Stimulated activated CD4-positive, alpha-beta T cell treated with anti-CD3 and anti-CD28 coated beads, Interleukin-12 subunit alpha, Interleukin-12 subunit beta, amount 100 ng/mL, for 24 hours (primary cell): ENCODE measurements around the gene GAS2L1.

Source experiments
- DNase-seq, 2 experiments: peaks; one replicate each; pipeline ENCODE4 v3.0.0-alpha.2; 2020; ENCODE audit warnings: low read depth in 2 of 2

GAS2L1 gene

DNA sequence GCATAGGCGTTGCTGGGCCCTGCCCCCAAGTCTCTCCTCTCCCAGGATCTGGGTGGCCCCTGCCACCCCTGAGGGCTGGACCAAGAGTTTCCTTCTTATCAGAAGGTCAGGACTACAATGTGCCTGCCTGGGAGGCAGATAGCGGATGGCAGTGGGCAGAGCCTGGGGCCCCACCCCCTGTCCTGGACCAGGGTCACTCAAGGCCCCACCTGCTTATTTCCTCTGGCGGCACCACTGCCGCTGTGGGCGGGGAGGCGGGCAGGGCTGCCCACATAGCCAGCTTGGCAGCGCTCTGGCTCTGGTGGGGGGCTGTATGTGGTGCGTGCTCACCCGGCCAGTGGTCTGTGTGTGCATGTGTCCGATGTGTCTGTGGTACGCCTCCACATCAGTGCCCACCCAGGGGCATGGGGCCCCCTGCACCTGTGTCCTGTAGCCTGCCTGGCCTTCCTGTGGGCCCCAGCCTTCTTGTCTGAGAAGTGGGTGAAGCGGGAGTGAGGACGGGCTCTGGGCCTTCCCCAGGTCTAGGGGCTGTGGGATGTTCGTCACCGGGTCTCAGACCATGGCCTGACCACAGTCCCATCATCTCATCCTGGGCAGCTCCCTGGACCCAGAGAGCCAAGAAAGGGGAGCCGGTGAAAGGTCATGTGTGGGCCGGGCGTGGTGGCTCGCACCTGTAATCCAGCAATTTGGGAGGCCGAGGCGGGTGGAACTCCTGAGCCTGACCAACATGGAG lies 3.0 kb downstream of the GAS2L1 start:
- DNase-seq = no peak

DNA sequence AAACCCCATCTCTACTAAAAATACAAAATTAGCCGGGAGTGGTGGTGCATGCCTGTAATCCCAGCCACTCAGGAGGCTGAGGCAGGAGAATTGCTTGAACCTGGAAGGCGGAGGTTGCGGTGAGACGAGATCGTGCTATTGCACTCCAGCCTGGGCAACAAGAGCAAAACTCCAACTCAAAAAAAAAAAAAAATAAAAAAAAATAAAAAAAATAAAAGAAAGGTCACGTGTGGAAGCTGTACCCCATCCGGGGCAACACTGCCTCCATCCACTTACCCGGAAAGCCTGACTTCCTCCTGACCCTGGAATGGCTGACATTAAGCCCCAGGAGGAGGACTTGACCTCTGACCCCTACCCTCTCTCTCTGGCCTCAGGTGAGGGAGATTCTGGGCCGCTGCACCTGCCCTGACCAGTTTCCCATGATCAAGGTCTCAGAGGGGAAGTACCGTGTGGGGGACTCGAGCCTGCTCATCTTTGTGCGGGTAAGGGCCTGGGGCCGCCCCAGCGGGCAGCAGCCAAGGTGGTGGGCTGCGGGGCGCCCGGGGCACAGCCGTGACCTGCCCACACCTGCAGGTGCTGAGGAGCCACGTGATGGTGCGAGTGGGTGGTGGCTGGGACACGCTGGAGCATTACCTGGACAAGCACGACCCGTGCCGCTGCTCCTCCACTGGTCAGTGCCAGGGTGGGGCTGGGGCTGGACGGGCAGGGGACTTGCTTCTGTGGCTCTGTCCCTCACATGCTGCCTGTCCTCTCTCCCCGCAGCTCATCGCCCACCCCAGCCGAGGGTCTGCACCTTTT lies 3.8 kb downstream of the GAS2L1 start:
- DNase-seq = no peak

DNA sequence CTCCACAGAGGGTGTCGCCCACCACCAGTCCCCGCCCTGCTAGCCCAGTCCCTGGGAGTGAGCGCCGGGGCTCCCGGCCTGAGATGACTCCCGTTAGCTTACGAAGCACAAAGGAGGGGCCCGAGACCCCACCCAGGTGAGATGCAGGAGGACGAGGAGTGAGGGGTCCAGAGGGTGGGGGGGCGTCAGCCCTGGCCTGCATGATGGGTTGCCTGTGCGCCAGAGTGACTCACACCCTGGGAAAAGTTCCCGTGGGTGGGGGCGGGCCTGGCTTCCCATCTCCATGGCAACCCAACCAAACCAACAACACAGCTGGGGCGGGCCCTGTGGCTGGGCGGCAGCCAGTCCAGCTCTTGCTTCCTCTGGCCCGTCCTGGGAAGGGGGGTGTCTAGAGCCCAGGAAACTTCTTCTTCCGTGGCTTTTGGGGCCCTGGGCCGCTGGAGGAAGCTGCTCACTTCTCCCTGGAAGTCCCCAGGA lies 4.5 kb downstream of the GAS2L1 start:
- DNase-seq = peak; percentile 31 to 70

- no peak for DNase-seq
Measured at GRCh38 chr22:29311464-29312217, 5.2 kb downstream of the GAS2L1 start.

GRCh38 chr22:29312218-29313125 lies 6.0 kb downstream of the GAS2L1 start:
- DNase-seq = no peak

- no peak for DNase-seq
Measured at GRCh38 chr22:29313126-29313575, 6.7 kb downstream of the GAS2L1 start.

DNA sequence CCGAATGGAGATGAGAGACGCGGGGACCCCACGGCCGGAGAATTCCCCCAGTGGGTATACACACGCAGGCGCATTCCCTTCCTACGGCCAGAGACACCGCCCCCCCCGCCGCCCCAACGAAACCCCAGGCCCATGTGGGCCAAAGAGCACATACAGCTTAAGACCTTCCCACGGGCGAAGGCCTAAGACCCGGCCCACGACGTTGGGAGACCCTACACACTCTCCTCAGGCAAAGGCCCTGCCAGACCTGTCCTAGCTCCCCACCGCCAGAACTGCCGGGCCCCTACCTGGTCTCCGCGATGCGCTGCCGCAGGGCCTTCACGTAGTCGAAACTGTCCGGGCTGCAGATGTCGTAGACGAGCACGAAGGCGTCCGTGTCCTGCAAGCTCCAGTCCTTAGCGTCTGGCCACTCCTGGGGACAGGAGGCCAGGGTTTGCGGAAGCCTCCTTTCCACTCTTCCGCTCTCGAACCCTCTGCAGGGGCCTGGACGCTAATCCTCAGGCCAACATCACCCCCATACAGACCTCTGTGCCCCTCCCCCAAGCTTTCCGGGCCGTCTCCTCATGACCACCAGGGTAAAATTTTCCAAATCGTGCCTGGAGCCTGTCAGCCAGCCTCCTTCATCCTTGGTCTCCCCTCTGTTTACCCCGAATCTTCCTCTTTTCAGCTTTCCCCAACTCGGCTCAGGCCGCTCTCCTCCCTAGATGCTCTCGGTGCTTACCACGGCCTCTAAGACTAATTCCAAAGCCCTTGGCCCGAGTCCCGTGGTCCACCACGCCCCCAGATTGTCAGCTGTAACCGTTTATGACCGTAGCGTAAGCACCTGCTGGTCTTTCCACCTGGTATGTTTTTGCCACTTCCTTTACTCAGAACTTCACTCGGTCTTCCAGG lies 7.4 kb downstream of the GAS2L1 start:
- no peak for DNase-seq

GRCh38 chr22:29314537-29315285 lies 8.3 kb downstream of the GAS2L1 start:
- no peak for DNase-seq

DNA sequence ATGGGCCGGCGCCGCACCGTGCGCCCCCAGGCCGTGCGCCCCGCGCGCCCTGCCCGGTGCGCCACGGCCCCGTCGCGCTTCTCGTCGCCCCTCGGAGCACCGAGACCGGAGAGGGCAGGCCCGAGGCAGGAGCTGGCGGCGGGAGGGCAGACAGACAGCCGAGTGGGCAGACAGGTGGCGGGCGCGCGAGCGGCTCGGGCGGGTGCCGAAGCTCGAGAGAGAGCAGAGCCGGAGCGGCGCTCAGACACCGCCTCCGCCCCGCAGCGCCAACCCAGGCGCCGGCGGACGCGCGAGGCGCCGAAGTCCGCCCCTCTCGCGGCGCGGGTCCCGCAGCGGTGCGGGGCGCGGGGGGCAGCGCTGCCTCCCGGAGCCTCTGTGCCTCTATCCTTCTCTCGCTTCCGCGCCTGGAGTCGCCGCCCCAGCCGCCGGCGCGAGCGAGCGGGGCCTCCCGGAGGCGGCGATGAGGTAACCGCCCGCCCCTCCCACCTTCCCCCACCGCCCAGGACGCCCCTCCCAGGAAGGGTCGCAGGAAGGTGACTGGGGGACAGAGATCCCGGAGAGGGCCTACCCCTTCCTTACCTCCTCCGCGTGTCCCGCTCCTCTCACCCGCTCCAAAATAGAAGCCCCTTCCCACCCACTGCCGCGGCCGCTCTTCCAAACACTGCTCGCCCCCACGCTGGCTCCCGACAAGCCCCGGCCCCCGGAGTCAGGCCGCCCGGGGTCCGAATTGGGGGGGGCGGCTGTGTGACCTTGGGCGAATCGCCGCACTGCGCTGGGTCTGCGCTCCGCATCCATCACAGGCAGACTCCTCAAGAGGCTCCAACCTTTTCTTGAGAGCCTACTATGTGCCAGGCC lies 9.1 kb downstream of the GAS2L1 start, which contains the start of gene RASL10A:
RASL10A (minus strand) TSS at position 412 of the 855 bp plus-strand sequence. CDS start 451 bp downstream, outside the sequence.
- no peak for DNase-seq

DNA sequence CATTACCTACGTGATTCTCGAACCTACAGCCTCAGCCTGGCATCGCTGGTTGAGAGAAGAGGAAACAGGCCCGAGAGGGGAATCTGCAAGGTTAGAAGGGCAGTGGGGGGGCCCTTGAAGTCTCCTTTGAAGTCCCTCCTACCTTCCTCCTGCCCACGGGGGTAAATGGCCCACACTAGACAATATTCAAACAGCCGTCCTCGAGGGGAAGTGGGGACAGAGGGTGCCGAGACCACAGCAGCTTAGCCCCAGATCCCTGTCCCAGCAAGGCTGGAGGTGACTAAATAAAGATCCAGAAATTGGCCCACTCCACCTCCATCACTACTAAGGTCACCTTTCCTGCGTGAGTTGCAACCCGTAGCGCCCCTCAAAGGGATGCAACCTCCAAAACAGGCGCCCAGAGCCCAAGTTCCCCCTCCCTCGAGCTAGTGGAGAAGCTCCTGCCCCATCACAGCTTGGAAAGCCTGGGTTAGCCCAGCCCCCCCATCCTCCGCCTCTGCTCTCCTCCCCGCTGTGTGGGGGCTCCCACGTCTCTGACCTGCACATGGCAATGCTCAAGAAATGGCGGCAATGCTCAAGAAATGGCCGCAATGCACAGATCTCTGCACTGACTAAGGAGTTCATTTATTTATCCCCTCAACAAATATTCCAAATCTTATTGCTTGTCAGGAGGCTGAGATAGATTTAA lies 9.8 kb downstream of the GAS2L1 start:
- no peak for DNase-seq

GRCh38 chr22:29317827-29318454 lies 11.5 kb downstream of the GAS2L1 start:
- DNase-seq = no peak

- DNase-seq = no peak
Measured at GRCh38 chr22:29319072-29319471, 12.6 kb downstream of the GAS2L1 start.

DNA sequence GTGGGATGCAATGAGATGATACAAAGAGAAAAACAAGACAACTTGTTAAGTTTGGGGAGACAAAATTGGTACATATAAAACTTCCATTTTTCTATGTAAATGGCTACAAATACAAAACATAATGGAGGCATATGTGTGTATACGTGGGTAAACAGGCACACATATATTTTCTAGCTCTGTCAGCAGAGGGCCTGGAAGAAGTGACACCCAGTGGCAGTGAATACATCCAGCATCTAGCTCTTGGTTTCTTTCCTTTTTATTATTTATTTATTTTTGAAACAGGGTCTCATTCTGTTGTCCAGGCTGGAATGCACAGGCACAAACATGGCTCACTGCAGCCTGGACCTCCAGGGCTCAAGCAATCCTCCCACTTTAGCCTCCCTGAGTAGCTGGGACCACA lies 14.1 kb downstream of the GAS2L1 start:
- no peak for DNase-seq

- no peak for DNase-seq
Measured at GRCh38 chr22:29323641-29324040, 17.2 kb downstream of the GAS2L1 start.

- no peak for DNase-seq
Measured at GRCh38 chr22:29325356-29325755, 18.9 kb downstream of the GAS2L1 start.

DNA sequence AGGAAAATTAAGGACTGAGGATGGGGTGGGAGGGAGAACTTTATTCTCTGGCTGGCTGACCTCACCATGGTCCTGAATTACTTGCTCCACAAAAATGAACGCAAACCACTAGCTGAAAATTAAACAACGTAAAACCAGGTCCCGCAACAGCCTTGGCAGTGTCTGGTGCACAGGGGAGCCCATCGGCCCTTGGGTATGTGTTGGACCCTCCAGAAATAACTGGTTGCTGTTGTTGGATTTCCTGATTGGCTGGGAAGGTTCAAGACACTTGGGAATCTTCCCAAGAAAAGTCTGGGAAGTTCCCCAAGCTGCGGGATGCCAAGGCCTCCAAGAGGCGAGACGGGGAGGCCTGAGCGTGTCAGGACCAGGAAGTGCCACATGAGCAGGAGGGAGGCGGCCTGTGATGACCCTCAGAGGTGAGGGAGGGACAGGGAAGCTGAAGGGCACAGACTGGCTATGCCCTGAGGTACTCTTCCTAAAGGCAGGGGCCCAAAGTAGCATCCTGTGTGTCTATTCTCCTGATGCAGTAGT lies 19.4 kb downstream of the GAS2L1 start:
- no peak for DNase-seq

DNA sequence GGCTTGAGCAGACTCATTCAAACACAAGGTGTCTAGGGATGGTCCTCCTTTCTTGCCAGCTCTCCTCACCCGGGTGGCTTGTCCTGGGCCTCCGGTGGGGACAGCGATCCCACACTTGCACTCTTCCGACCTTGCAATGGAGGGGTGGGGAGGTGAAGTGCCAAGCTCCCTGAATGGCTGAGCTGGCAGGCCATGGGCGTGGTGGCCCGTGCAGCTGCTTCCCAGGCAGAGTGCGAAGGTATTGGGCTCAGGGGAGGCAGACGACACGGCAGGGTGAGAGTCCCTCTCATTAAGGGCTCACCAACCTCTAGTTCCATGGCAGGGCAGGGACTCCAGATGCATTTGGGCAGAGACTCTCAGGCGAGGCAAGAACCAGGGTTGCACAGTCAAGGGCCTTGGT lies 20.0 kb downstream of the GAS2L1 start:
- no peak for DNase-seq
